ENCODE results near the gene MTFR1L. TPM values are rescaled to one million over a fixed set of nuclear protein-coding genes. Genes with fewer than 3 reads are reported as not detected.
A peak's percentile ranks its signal among the peaks of the same experiment; 100 is the strongest.

MTFR1L gene
- total RNA-seq, 1 donor from 2014 or later = 34.6 TPM

GRCh38 chr1:25810341-25811299 is 9.1 kb upstream of the MTFR1L start:
- ChIA-PET CTCF (interaction anchor here (0.6 to 3.5 kb wide), 9 partner anchors 12 to 381 kb away, joined by 3 to 35 read pairs (median 4); no protein-coding TSS in a partner anchor), POLR2A (interaction anchor here (0.7 to 3.3 kb wide), 3 partner anchors 10 to 306 kb away, joined by 3 to 22 read pairs (median 3); partner anchors contain the start of gene MTFR1L)
- no peak overlapping the region for H3K27ac Mint-ChIP-seq
- H3K9me3 Mint-ChIP-seq = no peaks in the 10 kb centered on the region
- H3K4me3 Mint-ChIP-seq = no peak overlapping the region
- peak; percentile 81 for DNase-seq
- H3K4me1 Mint-ChIP-seq = peaks cover 18% of the 10 kb centered on the region
- ATAC-seq (ENCODE audit: low read depth) = peak; percentile 92
- intact Hi-C loops (cut with micrococcal nuclease) = loop anchor here (2.0 to 5.0 kb wide), 4 partner anchors 202 to 572 kb away; no protein-coding TSS in a partner anchor
- TF ChIP-seq CTCF (IDR thresholded peaks at IDR 0.05) = peak; percentile 96
- H3K36me3 Mint-ChIP-seq (ENCODE audit: low read depth) = peaks cover 16% of the 10 kb centered on the region
- H3K27me3 Mint-ChIP-seq = no peaks in the 10 kb centered on the region

- Mint-ChIP-seq H3K36me3 (ENCODE audit: low read depth) (peaks cover 7% of the 10 kb centered on the region), H3K27ac (no peak overlapping the region), H3K4me1 (peaks cover 18% of the 10 kb centered on the region), H3K4me3 (no peak overlapping the region), H3K9me3 (no peaks in the 10 kb centered on the region), H3K27me3 (no peaks in the 10 kb centered on the region)
- intact Hi-C loops (cut with micrococcal nuclease) = loop anchor here (2.0 to 5.0 kb wide), 4 partner anchors 203 to 573 kb away; no protein-coding TSS in a partner anchor
- TF ChIP-seq CTCF (IDR thresholded peaks at IDR 0.05) = no peak
- DNase-seq = no peak
- ChIA-PET POLR2A (interaction anchor here (0.7 to 3.3 kb wide), 2 partner anchors 9 to 307 kb away, joined by 3 to 22 read pairs; partner anchors contain the start of gene MTFR1L), CTCF (interaction anchor here (0.6 to 3.5 kb wide), 5 partner anchors 203 to 1915 kb away, joined by 3 to 35 read pairs (median 8); partner anchors contain the start of gene FAM76A)
- no peak for ATAC-seq (ENCODE audit: low read depth)
Observed at GRCh38 chr1:25811384-25812082, 8.2 kb upstream of the MTFR1L start.

GRCh38 chr1:25813071-25813733 is 6.6 kb upstream of the MTFR1L start:
- Mint-ChIP-seq H3K9me3 (no peaks in the 10 kb centered on the region), H3K4me1 (peaks cover 19% of the 10 kb centered on the region), H3K4me3 (no peak overlapping the region), H3K36me3 (ENCODE audit: low read depth) (peaks cover 7% of the 10 kb centered on the region), H3K27ac (no peak overlapping the region), H3K27me3 (no peaks in the 10 kb centered on the region)
- ATAC-seq (ENCODE audit: low read depth) (no peak), DNase-seq (no peak)
- POLR2A ChIA-PET = no interaction called here
- intact Hi-C loops (cut with micrococcal nuclease) = loop anchor here (5.0 kb wide), 1 partner anchor 291 kb away; no protein-coding TSS in a partner anchor
- no peak for TF ChIP-seq CTCF (IDR thresholded peaks at IDR 0.05)
- CTCF ChIA-PET = no interaction called here

- Mint-ChIP-seq H3K27ac (no peak overlapping the region), H3K9me3 (no peaks in the 10 kb centered on the region), H3K4me3 (no peak overlapping the region), H3K4me1 (peaks cover 23% of the 10 kb centered on the region), H3K27me3 (no peaks in the 10 kb centered on the region), H3K36me3 (ENCODE audit: low read depth) (peaks cover 6% of the 10 kb centered on the region)
- CTCF ChIA-PET = no interaction called here
- intact Hi-C loops (cut with micrococcal nuclease) = loop anchor here (5.0 kb wide), 1 partner anchor 292 kb away; no protein-coding TSS in a partner anchor
- no peak for TF ChIP-seq CTCF (IDR thresholded peaks at IDR 0.05)
- no peak for DNase-seq
- no peak for ATAC-seq (ENCODE audit: low read depth)
- POLR2A ChIA-PET = no interaction called here
Observed at GRCh38 chr1:25813734-25814471, 5.9 kb upstream of the MTFR1L start.
